NCI-H1694 treated with DMSO at 0.1 percent for 48 hours (cell line): ENCODE results near the gene ARHGEF17.

ENCODE experiments used
- DNase-seq: peaks from one replicate; lab custom pipeline; 2025; lab: John Stamatoyannopoulos, UW

The ARHGEF17 gene

DNA sequence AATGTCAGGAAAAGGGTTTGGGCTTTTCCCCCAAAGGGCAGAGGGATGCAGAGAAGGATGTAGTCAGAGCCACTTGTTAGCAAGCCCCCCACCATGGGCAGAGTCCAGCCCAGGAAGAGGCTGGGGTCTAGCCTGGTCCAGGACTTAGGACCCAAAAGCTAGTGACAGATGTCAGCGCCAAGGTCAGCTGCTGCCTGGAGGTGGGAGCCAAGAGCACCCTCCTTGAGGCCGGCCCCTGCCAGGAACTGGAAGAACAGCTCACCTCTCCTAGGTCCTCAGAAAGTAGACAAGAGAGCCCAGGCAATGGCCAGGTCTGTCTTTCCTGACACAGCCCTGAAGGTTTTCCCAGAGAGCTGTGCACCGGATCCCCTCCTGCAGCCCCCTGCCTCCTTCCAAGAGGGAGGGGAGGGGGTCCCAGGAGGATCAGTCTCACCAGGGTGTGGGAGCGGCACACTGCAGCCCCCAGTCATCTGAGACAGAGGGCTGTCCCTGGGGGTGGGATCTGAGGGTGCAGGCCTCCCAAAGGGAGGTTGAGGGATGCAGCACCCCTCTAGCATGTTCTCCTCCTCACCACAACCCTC lies 14.6 kb upstream of the ARHGEF17 start:
- no peak for DNase-seq

DNA sequence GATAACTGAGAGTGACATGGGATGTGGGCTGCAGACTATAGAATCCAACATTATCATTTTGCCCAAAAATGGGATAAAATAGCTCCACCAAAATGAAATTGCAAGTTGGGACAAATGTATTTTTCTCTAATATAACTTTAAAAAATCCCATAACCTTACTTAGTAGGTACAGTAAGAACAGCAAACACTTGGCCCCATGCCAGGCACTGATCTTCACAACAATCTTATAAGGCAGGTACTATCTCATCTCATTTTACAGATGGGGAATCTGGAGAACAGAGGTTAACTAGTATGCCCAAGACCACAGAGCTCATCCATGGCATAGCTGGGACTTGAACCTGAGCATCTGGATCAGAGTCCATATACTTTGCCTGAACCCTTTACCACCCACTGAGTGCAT lies 13.5 kb upstream of the ARHGEF17 start:
- no peak for DNase-seq

DNA sequence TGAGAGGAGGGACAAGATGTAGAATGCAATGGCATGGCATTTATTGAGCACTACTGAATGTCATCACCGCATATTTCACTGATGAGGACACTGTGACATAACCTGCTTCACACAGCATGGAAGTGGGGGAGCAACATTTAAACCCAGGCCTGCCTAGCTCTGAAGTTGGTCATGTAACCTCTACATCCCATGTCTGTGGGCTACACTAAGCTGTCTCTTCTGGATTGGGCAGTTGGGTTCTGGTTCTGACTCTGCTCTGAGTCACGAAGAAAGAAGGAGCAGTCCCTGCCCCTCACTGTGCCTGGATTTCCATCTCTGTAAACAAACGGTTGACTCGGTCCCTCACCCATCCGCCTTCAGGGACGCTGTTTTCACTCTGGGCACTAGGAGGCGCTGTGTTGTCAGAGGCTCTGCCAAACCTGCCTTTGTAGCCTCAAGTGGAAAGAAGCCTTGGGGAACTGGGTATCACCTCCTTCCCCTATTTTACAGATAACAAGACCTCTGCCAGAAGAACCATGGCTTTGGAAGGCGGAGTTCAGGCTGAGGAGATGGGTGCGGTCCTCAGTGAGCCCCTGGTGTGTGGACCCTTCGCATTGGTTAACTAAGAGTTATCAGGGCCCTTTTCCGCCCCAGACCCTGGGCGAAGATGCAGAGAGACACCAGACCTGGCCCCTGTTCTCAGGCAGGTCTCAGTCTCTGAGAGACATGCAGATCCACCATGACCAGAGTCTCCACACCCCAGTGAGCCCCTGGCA lies 12.7 kb upstream of the ARHGEF17 start:
- DNase-seq, result peak; percentile 24

DNA sequence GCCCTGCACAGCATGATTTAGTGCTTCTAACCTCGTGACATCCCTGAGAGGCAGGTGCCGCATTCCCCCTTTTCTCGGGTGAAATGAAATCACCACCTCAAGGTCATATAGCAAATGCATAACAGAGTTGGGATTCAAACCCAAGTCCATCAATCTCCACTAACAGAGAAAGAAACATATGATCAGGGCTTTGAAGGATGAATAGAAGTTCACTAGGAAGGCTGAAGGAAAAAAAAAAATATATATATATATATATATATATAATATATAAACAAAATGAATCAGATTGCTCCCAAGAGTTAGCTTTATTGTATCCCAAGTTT lies 12.1 kb upstream of the ARHGEF17 start:
- DNase-seq, result no peak

DNA sequence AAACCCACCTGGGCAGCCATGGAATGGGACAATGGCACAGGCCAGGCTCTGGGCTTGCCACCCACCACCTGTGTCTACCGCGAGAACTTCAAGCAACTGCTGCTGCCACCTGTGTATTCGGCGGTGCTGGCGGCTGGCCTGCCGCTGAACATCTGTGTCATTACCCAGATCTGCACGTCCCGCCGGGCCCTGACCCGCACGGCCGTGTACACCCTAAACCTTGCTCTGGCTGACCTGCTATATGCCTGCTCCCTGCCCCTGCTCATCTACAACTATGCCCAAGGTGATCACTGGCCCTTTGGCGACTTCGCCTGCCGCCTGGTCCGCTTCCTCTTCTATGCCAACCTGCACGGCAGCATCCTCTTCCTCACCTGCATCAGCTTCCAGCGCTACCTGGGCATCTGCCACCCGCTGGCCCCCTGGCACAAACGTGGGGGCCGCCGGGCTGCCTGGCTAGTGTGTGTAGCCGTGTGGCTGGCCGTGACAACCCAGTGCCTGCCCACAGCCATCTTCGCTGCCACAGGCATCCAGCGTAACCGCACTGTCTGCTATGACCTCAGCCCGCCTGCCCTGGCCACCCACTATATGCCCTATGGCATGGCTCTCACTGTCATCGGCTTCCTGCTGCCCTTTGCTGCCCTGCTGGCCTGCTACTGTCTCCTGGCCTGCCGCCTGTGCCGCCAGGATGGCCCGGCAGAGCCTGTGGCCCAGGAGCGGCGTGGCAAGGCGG lies 11.4 kb upstream of the ARHGEF17 start:
- DNase-seq, result no peak

DNA sequence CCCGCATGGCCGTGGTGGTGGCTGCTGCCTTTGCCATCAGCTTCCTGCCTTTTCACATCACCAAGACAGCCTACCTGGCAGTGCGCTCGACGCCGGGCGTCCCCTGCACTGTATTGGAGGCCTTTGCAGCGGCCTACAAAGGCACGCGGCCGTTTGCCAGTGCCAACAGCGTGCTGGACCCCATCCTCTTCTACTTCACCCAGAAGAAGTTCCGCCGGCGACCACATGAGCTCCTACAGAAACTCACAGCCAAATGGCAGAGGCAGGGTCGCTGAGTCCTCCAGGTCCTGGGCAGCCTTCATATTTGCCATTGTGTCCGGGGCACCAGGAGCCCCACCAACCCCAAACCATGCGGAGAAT lies 10.9 kb upstream of the ARHGEF17 start:
- no peak for DNase-seq

DNA sequence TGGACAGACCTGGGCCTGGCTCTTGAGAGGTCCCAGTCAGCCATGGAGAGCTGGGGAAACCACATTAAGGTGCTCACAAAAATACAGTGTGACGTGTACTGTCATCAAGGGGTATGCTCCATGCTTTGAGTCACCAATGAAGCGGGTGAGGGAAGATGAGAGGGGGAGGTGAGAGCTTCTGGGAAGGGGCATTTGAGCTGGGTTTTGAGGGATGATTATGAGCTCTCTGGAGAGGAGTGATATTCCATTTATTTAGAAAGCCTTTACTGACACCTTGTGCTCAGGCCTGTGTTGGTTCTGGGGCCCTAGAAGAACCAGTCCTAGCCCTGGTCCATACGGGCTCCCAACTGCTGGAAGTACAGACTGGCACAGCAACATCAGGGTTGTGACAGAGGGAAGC lies 10.4 kb upstream of the ARHGEF17 start:
- no peak for DNase-seq

DNA sequence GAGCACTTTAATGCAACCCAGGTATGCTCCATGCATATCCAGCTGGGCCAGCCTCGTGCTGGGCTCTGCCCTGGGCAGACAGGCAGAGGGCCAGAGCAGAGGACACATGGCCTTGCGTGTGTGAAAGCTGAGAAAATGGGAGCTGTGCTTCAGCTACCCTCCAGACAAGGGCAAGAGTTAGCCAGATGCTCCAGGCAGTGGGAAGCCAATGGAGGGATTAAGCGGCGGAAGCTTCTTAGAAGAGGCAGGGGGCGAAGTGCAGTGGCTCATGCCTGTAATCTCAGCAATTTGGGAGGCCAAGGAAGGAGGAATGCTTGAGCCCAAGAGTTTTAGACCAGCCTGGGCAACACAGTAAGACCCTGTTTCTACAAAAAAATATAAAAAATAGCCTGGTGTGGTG lies 9.8 kb upstream of the ARHGEF17 start:
- no peak for DNase-seq

DNA sequence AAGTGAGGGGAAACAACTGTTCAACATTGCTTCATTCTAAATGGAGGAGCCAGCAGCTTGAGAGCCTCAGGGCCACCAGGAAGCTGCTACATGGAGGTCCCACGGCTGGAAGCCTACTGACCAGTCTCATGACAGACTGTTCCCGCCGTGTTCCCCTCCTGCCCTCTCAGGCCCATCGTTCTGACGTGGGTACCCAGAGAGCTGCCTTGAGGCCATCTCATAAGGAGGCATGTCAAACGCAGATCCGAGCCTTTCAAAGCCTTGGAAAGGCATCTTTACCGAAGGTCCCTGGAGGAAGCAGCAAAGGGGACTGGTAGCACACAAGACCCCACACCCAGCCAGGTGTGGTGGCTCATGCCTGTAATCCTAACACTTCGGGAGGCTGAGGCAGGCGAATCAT lies 8.3 kb upstream of the ARHGEF17 start:
- no peak for DNase-seq

DNA sequence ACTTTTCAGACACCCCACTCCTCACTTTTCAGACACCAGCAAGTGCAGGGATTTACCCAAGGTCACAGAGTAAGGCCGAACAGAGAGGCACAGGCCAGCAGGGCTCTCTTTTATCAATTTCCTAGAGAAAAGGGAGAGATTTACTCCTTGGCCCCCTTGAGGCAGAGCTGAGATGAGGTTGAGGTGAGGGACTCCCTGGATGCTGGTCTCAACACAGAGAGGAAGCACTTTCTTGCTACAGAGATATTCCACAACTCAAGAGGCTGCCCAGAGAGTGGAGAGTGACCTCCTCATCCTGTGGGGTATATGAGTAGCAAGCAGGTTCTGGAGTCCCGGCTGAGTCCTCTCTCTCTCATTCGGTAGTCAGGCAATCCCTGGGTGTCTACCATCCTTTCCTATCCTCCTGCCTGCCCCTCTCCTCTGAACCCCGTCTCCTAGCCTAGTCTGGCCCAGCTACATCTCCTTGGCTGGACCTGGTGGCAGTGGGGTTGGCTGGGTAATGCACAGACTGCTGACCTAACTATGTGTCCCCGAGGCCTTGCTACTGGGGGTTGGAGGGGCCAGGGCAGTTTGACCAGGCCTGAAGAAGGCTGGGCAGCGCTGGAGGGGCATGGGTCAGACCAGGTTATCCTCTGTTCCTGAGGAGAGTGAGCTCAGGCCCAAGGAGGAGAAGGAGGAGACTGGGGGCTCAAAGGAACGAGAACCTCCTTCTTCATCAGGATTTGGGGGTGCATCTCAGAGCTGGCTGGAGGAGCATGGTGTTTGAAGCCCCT lies 1.8 kb upstream of the ARHGEF17 start:
- DNase-seq, result no peak

DNA sequence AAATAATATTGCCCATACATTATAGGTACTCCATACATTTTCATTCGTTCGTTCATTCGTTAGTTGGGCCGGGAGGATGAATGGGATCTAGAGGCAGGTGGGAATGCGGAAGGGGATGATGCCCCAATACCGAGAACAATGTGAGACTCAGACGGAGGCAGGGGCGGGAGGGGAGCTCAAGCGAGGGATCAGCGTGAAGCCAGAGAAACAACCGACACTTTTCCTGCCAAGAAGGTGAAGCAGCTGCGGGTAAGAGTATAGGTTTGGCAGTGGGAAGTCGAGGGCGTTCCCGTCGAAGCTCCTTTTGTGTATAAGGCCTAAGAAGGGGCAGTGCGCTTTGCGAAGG lies 1.1 kb upstream of the ARHGEF17 start:
- no peak for DNase-seq

DNA sequence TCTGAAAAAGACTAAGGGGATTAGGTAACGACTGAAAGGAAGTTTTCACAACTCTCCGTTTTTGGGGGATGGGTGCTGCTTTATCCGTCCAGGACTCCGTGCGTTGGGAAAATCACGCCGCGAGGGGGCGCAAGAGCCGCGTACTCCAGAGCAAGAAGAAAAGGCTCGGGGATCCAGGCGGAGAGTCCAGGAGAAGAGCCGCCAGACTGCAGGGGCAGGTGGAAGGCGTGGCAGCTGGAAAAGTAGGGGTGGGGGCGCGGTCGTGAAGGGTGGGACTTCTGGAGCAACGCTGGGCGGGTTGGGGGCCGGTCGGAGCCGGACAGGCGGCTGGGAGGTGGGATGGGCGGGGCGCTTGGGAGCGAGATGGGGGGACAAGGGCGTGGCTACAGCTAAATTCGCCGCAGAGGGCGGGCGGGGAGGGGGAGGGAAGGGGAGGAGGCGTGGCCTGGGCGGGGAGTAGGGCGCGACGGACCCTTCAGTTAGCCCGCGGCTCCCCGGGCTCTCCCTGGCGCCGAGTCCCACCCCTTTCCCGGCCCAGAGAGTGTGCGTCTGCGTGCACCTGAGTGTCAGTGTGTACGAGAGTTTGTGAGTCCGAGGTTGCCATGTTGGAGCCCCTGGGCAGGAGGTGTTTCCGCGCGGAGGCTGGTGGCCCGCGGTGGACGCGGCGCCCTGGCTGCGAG lies 613 bp upstream of the ARHGEF17 start:
- DNase-seq, result peak; percentile 91

DNA sequence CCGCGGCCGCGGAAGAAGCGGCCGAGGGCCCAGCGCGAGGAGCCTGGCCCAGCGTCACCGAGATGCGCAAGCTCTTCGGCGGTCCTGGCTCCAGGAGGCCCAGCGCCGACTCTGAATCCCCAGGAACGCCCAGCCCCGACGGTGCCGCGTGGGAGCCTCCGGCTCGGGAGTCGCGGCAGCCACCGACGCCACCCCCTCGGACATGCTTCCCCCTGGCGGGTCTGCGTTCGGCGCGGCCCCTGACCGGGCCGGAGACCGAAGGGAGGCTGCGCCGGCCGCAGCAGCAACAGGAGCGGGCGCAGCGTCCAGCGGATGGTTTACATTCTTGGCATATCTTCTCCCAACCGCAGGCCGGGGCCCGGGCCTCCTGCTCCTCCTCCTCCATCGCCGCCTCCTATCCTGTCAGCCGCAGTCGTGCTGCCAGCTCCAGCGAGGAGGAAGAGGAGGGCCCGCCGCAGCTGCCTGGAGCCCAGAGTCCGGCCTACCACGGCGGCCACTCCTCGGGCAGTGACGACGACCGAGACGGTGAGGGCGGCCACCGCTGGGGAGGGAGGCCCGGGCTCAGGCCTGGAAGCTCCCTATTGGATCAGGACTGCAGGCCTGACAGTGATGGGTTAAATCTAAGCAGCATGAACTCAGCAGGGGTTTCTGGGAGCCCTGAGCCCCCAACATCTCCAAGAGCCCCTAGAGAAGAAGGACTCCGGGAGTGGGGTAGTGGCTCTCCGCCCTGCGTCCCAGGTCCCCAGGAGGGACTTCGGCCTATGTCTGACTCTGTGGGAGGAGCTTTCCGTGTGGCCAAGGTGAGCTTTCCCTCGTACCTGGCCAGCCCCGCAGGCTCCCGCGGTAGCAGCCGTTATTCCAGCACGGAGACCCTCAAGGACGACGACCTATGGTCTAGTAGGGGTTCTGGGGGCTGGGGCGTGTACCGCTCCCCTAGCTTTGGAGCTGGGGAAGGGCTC lies 1.2 kb downstream of the ARHGEF17 start:
- DNase-seq, result no peak

DNA sequence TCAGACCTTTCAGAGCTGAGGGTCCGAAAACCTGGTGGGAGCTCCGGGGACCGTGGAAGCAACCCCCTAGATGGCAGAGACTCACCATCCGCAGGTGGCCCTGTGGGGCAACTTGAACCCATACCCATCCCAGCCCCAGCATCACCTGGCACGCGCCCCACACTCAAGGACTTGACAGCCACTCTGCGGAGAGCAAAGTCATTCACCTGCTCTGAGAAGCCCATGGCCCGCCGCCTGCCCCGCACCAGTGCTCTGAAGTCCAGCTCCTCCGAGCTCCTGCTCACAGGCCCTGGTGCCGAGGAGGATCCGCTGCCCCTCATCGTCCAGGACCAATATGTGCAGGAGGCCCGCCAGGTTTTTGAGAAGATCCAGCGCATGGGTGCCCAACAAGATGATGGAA lies 2.0 kb downstream of the ARHGEF17 start:
- no peak for DNase-seq

DNA sequence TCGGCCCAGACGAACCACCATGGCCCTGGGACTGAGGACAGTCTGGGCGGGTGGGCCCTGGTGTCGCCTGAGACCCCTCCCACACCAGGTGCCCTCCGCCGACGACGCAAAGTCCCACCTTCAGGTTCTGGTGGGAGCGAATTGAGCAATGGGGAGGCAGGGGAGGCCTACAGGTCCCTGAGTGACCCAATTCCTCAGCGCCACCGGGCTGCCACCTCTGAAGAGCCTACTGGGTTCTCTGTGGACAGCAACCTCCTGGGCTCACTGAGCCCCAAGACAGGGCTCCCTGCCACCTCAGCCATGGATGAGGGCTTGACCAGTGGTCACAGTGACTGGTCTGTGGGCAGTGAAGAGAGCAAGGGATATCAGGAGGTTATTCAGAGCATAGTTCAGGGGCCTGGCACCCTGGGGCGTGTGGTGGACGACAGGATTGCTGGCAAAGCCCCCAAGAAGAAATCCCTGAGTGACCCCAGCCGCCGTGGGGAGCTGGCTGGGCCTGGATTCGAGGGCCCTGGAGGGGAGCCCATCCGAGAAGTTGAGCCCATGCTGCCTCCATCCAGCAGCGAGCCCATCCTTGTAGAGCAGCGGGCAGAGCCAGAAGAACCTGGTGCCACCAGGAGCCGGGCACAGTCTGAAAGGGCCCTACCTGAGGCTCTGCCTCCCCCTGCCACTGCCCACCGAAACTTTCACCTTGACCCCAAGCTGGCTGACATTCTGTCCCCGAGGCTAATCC lies 2.8 kb downstream of the ARHGEF17 start:
- DNase-seq, result no peak

DNA sequence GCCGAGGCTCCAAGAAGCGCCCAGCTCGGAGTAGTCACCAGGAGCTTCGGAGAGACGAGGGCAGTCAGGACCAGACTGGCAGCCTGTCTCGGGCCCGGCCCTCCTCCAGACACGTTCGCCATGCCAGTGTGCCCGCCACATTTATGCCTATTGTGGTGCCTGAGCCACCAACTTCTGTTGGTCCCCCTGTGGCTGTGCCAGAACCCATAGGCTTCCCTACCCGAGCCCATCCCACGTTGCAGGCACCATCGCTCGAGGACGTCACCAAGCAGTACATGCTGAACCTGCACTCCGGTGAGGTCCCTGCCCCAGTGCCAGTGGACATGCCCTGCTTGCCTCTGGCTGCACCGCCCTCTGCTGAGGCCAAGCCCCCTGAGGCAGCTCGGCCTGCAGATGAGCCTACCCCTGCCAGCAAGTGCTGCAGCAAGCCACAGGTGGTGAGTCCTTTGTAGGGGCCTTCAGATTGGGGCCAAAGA lies 3.4 kb downstream of the ARHGEF17 start:
- no peak for DNase-seq

DNA sequence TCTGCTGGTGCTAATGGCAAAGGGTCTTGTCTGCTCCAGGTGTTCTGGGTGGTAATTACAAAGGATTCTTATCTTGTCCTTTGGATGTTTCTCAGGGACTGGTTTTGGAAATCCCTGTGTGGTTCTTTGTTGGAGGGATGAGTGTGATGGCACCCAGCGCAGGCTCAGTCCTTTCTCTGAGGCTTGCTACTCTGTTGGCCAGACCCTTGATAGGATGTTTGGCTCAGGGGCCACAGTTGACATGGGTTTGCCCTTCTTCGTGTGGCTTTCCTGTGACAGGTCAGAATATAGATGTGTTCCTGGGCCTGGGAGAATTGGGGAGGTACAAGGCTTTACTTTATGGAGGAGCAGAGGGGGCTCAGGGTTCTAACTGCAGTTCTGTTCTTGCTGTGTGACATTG lies 4.0 kb downstream of the ARHGEF17 start:
- DNase-seq, result no peak

DNA sequence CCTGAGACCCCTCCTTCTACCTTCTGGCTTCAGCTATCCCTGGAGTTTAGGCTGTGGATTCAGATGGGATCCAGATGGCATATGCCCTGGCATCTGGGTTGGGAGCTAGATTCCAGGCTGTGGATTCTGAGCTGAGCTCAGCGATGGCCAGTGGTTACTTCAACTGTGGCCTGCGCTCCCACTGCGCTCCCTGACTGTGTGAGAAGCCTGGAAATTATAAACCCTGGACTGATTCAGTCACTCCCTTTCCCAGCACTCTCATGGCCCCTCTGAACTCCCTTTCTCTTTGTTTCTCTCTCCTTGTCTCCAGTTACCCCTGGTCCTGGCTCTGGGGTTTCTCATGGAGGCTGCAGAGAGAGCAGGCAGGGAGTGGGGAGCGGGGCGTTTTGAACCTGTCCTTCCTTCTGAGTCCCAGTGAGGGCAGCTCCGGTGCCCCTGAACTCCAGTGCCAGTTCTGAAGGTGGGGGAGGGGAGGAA lies 4.8 kb downstream of the ARHGEF17 start:
- DNase-seq, result peak; percentile 46

DNA sequence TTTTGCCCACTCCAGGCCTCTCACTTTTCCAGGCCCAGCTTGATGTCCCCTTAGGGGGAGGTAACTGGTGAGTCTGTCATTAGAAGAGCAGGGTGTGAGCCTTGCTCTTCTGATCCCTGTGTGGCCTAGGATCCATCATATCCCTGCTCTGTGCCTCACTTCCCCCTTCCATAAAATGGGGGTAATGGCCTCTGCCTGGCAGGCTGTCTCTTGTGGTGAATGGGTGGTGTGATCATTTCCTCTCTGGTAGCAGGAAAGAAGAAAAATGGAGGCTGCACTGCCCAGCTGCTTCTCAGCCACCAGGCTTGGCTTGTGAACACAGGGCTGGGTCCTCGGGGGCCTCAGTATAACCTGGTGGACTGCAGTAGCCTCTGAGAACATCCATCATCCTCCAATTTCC lies 5.6 kb downstream of the ARHGEF17 start:
- no peak for DNase-seq
